ENCODE data around the gene DIAPH2. TPM values are rescaled to one million over a fixed set of nuclear protein-coding genes. Genes with fewer than 3 reads are reported as not detected.

The DIAPH2 gene
- total RNA-seq, 4 donors from 2014 or later = 39.5 to 61.0 (median 56.5) TPM

DNA sequence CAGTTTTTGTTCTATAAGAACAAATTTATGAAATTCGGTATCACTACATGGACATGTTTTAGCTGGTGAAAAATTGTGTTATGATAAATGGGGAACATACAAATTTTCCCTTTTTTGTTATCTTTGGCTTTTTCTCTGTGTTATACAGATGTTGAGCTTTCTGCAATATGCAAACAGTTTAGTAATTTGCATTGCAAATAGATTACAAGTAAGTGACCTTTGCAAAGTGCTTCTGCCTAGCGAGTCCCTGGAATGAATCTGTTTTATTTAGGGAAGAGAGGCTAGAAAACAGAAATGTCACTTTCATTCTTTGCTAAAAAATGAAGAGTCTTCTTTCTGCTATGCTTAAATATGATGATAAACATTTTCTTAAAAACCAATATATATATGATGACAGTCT, 660.1 kb downstream of the DIAPH2 start:
- intact Hi-C loops (cut with DNase I; ENCODE audit: low total_unique reads) (no loop called here), in situ Hi-C loops (cut with MboI; ENCODE audit: low pct_ligation_motif_present in 1 of 4, low pct_unique_long_range_greater_than_20kb in 1 of 4, low sequenced_read_pairs in 3 of 4) (no loop called here)
- DNase-seq = no peak
- TF ChIP-seq POLR2A (IDR thresholded peaks at IDR 0.05) (no peak), POLR2AphosphoS5 (IDR thresholded peaks at IDR 0.05) (no peak), EP300 (IDR thresholded peaks at IDR 0.05; ENCODE audit: low read depth) (no peak)
- TF ChIP-seq, protein P1, sequence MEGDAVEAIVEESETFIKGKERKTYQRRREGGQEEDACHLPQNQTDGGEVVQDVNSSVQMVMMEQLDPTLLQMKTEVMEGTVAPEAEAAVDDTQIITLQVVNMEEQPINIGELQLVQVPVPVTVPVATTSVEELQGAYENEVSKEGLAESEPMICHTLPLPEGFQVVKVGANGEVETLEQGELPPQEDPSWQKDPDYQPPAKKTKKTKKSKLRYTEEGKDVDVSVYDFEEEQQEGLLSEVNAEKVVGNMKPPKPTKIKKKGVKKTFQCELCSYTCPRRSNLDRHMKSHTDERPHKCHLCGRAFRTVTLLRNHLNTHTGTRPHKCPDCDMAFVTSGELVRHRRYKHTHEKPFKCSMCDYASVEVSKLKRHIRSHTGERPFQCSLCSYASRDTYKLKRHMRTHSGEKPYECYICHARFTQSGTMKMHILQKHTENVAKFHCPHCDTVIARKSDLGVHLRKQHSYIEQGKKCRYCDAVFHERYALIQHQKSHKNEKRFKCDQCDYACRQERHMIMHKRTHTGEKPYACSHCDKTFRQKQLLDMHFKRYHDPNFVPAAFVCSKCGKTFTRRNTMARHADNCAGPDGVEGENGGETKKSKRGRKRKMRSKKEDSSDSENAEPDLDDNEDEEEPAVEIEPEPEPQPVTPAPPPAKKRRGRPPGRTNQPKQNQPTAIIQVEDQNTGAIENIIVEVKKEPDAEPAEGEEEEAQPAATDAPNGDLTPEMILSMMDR (IDR thresholded peaks at IDR 0.05) = no peak
- H3K27me3 ChIP-seq = no peaks in the 10 kb centered on the region
- 56 to 66% methylated on average over 2 of the region's 2 CpGs for WGBS, 2 donors (ENCODE audit: low coverage in 1 of 2)
- H3K27ac ChIP-seq = no peak overlapping the region
- no peaks in the 10 kb centered on the region for H3K4me1 ChIP-seq
- H3K36me3 ChIP-seq = no peaks in the 10 kb centered on the region
- no peak overlapping the region for H3K4me3 ChIP-seq
- H3K9me3 ChIP-seq = no peaks in the 10 kb centered on the region

DNA sequence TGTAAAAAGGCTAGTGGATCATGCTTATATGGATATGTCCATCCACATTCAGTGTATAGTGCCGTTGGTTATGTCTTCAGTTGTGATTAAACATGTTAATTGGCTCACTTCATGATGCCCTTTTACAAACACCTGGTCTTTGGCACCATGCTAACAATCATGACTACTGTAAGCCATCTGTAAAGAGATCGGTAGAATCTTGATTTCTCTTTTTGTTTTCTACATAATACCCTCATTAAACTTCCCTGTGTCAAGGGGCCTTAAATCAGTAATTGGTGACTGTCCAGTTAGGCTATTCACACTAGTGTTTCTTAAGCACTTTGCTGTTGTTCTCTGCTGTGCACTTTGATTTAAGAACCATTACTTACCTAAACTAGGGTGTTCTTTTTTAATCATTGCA, 674.3 kb downstream of the DIAPH2 start:
- no peaks in the 10 kb centered on the region for H3K9me3 ChIP-seq
- no peak for DNase-seq
- WGBS, 2 donors (ENCODE audit: low coverage in 1 of 2) = 74 to 86% methylated on average over 1 to 2 of the region's 2 CpGs
- H3K27me3 ChIP-seq = no peaks in the 10 kb centered on the region
- intact Hi-C loops (cut with DNase I; ENCODE audit: low total_unique reads) (no loop called here), in situ Hi-C loops (cut with MboI; ENCODE audit: low pct_ligation_motif_present in 1 of 4, low pct_unique_long_range_greater_than_20kb in 1 of 4, low sequenced_read_pairs in 3 of 4) (no loop called here)
- TF ChIP-seq, protein P1 (IDR thresholded peaks at IDR 0.05) = no peak
- TF ChIP-seq EP300 (IDR thresholded peaks at IDR 0.05; ENCODE audit: low read depth) (no peak), POLR2A (IDR thresholded peaks at IDR 0.05) (no peak), POLR2AphosphoS5 (IDR thresholded peaks at IDR 0.05) (no peak)
- H3K36me3 ChIP-seq = no peaks in the 10 kb centered on the region
- H3K27ac ChIP-seq = no peak overlapping the region
- H3K4me3 ChIP-seq = no peak overlapping the region
- no peaks in the 10 kb centered on the region for H3K4me1 ChIP-seq

DNA sequence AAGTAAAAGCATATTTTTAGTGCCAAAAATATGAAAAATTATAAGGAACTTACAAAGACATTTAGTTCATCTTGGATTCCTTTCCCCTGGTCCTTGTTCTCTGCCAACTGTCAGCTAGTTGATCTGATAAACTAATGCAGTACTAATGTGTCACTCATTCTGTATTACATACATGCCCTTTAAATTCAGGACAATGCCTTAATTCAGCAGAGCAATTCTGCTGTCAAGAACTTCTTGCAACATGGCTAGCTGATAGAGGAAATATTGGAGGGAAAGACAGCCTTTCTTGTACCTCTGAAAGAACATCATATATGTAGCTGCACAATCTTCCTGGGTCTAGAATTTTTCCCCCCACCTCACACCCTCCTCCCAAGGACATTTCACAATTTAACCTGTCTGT, 679.2 kb downstream of the DIAPH2 start:
- in situ Hi-C loops (cut with MboI; ENCODE audit: low pct_ligation_motif_present in 1 of 4, low pct_unique_long_range_greater_than_20kb in 1 of 4, low sequenced_read_pairs in 3 of 4) (no loop called here), intact Hi-C loops (cut with DNase I; ENCODE audit: low total_unique reads) (no loop called here)
- H3K27me3 ChIP-seq = no peaks in the 10 kb centered on the region
- H3K9me3 ChIP-seq = no peaks in the 10 kb centered on the region
- H3K27ac ChIP-seq = no peak overlapping the region
- H3K36me3 ChIP-seq = no peaks in the 10 kb centered on the region
- H3K4me1 ChIP-seq = no peaks in the 10 kb centered on the region
- no peak for TF ChIP-seq POLR2A (IDR thresholded peaks at IDR 0.05)
- TF ChIP-seq EP300 (IDR thresholded peaks at IDR 0.05; ENCODE audit: low read depth) = no peak
- TF ChIP-seq, protein P1 (IDR thresholded peaks at IDR 0.05) = no peak
- TF ChIP-seq POLR2AphosphoS5 (IDR thresholded peaks at IDR 0.05) = no peak
- DNase-seq = no peak
- H3K4me3 ChIP-seq = no peak overlapping the region

DNA sequence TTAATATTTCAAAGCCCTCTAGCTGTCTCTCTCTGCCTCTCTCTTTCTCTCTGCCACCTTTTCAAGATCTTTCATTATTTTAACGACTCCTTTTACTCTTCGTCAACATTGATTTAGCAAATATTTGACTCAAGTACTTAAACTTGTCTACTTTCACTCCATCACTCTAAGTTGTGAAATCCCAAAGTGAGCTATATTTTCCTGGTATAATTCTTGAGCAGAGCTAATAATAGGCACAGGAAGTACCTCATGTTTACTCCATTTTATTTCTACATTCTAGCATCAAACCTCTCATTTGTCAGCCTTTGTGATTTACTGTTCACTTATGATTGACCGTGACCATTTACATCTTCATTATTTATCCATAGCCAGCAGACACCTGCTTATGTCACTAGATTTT, 681.6 kb downstream of the DIAPH2 start:
- no peak overlapping the region for H3K27ac ChIP-seq
- no peaks in the 10 kb centered on the region for H3K9me3 ChIP-seq
- TF ChIP-seq POLR2A (IDR thresholded peaks at IDR 0.05) (no peak), POLR2AphosphoS5 (IDR thresholded peaks at IDR 0.05) (no peak), EP300 (IDR thresholded peaks at IDR 0.05; ENCODE audit: low read depth) (no peak)
- H3K4me3 ChIP-seq = no peak overlapping the region
- H3K4me1 ChIP-seq = no peaks in the 10 kb centered on the region
- DNase-seq = no peak
- intact Hi-C loops (cut with DNase I; ENCODE audit: low total_unique reads) = no loop called here
- H3K27me3 ChIP-seq = no peaks in the 10 kb centered on the region
- in situ Hi-C loops (cut with MboI; ENCODE audit: low pct_ligation_motif_present in 1 of 4, low pct_unique_long_range_greater_than_20kb in 1 of 4, low sequenced_read_pairs in 3 of 4) = no loop called here
- no peaks in the 10 kb centered on the region for H3K36me3 ChIP-seq
- 83 to 100% methylated on average over 1 to 3 of the region's 3 CpGs for WGBS, 2 donors (ENCODE audit: low coverage in 1 of 2)

DNA sequence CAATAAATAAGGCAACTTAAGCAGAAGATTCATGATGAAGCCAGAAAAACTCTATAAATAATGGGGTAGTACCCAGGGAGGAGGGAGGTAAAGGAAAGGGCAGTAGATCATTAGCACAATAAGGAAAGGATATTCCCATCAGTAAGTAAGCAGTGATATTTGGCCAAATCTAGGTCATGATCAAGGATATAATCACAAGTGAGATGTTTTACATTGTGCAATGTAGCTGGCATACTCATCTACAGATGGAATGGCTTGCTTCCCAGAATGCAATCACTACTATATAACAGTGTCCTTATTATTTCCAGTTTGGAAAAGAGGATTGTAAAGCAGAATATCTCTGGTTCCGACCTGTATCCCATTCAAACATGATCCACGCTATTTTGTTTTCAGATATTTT, 682.5 kb downstream of the DIAPH2 start:
- intact Hi-C loops (cut with DNase I; ENCODE audit: low total_unique reads) (no loop called here), in situ Hi-C loops (cut with MboI; ENCODE audit: low pct_ligation_motif_present in 1 of 4, low pct_unique_long_range_greater_than_20kb in 1 of 4, low sequenced_read_pairs in 3 of 4) (no loop called here)
- WGBS, 2 donors (ENCODE audit: low coverage in 1 of 2) = 91 to 100% methylated on average over 1 to 2 of the region's 2 CpGs
- TF ChIP-seq, protein P1 (IDR thresholded peaks at IDR 0.05) = no peak
- TF ChIP-seq POLR2AphosphoS5 (IDR thresholded peaks at IDR 0.05) (no peak), POLR2A (IDR thresholded peaks at IDR 0.05) (no peak), EP300 (IDR thresholded peaks at IDR 0.05; ENCODE audit: low read depth) (no peak)
- H3K4me3 ChIP-seq = no peak overlapping the region
- no peaks in the 10 kb centered on the region for H3K9me3 ChIP-seq
- H3K27me3 ChIP-seq = no peaks in the 10 kb centered on the region
- DNase-seq = no peak
- H3K36me3 ChIP-seq = no peaks in the 10 kb centered on the region
- no peaks in the 10 kb centered on the region for H3K4me1 ChIP-seq
- no peak overlapping the region for H3K27ac ChIP-seq
